ENCODE data around the gene SLC39A11. TPM values are rescaled to one million over a fixed set of nuclear protein-coding genes. Genes with fewer than 3 reads are reported as not detected.

SLC39A11 gene
- total and polyA plus RNA-seq, 2 of the 13 experiments (the other 11 are each of a cell fraction or from before 2014, with no cell fraction given): 17.2 to 31.5 TPM

DNA sequence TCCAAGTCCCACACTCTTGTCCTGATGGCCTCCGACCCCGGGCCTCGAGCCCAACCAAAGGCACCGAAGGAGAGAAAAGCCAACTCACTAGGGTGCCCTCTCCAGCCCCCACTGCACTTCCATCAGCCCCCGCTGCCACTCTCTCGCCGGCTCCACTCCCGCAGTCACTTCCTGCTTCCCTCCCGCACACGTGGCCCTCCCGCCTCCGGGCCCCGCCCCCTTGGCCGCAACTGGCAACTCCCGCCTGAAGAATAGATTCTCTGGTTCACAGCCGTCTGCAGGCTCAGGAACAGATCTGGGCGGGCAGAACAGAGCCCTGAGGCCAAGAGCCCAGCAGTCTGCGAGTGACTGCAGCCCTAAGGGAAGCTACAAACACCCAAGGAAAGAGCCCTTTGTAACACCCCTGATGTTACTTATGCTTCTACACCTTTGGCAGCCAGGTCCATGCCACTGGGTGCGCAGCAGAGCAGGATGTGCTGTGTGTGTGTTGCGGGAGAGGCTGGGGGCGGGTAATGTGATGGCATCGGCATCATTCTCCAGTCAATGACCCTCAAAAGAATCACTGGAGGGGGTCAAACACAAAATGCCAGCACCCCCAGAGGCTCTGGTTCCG, at the start of gene SLC39A11 (continued):
- TF ChIP-seq, protein P1, sequence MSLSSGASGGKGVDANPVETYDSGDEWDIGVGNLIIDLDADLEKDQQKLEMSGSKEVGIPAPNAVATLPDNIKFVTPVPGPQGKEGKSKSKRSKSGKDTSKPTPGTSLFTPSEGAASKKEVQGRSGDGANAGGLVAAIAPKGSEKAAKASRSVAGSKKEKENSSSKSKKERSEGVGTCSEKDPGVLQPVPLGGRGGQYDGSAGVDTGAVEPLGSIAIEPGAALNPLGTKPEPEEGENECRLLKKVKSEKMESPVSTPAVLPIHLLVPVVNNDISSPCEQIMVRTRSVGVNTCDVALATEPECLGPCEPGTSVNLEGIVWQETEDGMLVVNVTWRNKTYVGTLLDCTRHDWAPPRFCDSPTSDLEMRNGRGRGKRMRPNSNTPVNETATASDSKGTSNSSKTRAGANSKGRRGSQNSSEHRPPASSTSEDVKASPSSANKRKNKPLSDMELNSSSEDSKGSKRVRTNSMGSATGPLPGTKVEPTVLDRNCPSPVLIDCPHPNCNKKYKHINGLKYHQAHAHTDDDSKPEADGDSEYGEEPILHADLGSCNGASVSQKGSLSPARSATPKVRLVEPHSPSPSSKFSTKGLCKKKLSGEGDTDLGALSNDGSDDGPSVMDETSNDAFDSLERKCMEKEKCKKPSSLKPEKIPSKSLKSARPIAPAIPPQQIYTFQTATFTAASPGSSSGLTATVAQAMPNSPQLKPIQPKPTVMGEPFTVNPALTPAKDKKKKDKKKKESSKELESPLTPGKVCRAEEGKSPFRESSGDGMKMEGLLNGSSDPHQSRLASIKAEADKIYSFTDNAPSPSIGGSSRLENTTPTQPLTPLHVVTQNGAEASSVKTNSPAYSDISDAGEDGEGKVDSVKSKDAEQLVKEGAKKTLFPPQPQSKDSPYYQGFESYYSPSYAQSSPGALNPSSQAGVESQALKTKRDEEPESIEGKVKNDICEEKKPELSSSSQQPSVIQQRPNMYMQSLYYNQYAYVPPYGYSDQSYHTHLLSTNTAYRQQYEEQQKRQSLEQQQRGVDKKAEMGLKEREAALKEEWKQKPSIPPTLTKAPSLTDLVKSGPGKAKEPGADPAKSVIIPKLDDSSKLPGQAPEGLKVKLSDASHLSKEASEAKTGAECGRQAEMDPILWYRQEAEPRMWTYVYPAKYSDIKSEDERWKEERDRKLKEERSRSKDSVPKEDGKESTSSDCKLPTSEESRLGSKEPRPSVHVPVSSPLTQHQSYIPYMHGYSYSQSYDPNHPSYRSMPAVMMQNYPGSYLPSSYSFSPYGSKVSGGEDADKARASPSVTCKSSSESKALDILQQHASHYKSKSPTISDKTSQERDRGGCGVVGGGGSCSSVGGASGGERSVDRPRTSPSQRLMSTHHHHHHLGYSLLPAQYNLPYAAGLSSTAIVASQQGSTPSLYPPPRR (CRISPR knock-in tag; IDR thresholded peaks at IDR 0.05; ENCODE audit: borderline replicate concordance): peak; percentile 76; the same call in 1 of the 2 replicates
- TF ChIP-seq RBFOX2 (IDR thresholded peaks at IDR 0.05; ENCODE audit: low read depth, low read length) (peak; percentile 83), AKAP8 (CRISPR knock-in tag; IDR thresholded peaks at IDR 0.05) (no peak), ZNF850 (CRISPR knock-in tag; conservative IDR thresholded peaks at IDR 0.05) (no peak), ZNF83 (CRISPR knock-in tag; IDR thresholded peaks at IDR 0.05; ENCODE audit: borderline replicate concordance) (no peak; the same call in 1 of the 2 replicates), NBN (conservative IDR thresholded peaks at IDR 0.05) (no peak), SOX6 (IDR thresholded peaks at IDR 0.05) (no peak), SOX6 (CRISPR knock-in tag; IDR thresholded peaks at IDR 0.05) (peak; percentile 83), CENPT (CRISPR knock-in tag; IDR thresholded peaks at IDR 0.05; ENCODE audit: low read depth) (no peak; the same call in 1 of the 2 replicates), ZNF382 (CRISPR knock-in tag; IDR thresholded peaks at IDR 0.05; ENCODE audit: borderline replicate concordance) (no peak), TSC22D2 (CRISPR knock-in tag; IDR thresholded peaks at IDR 0.05; ENCODE audit: borderline replicate concordance) (no peak), ZFP90 (CRISPR knock-in tag; IDR thresholded peaks at IDR 0.05; ENCODE audit: borderline replicate concordance) (peak; percentile 63; the same call in 1 of the 2 replicates)
- TF ChIP-seq, protein P2, sequence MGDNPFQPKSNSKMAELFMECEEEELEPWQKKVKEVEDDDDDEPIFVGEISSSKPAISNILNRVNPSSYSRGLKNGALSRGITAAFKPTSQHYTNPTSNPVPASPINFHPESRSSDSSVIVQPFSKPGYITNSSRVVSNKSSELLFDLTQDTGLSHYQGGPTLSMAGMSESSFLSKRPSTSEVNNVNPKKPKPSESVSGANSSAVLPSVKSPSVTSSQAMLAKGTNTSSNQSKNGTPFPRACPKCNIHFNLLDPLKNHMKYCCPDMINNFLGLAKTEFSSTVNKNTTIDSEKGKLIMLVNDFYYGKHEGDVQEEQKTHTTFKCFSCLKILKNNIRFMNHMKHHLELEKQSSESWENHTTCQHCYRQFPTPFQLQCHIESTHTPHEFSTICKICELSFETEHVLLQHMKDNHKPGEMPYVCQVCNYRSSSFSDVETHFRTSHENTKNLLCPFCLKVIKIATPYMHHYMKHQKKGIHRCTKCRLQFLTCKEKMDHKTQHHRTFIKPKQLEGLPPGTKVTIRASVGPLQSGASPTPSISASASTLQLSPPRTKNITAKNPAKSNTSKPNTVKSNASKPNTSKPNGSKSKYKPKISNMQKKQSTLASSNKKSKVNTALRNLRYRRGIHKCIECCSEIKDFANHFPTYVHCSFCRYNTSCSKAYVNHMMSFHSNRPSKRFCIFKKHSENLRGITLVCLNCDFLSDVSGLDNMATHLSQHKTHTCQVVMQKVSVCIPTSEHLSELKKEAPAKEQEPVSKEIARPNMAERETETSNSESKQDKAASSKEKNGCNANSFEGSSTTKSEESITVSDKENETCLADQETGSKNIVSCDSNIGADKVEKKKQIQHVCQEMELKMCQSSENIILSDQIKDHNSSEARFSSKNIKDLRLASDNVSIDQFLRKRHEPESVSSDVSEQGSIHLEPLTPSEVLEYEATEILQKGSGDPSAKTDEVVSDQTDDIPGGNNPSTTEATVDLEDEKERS (CRISPR knock-in tag; IDR thresholded peaks at IDR 0.05): peak; percentile 81; the same call in 1 of the 2 replicates
- TF ChIP-seq, protein P3, sequence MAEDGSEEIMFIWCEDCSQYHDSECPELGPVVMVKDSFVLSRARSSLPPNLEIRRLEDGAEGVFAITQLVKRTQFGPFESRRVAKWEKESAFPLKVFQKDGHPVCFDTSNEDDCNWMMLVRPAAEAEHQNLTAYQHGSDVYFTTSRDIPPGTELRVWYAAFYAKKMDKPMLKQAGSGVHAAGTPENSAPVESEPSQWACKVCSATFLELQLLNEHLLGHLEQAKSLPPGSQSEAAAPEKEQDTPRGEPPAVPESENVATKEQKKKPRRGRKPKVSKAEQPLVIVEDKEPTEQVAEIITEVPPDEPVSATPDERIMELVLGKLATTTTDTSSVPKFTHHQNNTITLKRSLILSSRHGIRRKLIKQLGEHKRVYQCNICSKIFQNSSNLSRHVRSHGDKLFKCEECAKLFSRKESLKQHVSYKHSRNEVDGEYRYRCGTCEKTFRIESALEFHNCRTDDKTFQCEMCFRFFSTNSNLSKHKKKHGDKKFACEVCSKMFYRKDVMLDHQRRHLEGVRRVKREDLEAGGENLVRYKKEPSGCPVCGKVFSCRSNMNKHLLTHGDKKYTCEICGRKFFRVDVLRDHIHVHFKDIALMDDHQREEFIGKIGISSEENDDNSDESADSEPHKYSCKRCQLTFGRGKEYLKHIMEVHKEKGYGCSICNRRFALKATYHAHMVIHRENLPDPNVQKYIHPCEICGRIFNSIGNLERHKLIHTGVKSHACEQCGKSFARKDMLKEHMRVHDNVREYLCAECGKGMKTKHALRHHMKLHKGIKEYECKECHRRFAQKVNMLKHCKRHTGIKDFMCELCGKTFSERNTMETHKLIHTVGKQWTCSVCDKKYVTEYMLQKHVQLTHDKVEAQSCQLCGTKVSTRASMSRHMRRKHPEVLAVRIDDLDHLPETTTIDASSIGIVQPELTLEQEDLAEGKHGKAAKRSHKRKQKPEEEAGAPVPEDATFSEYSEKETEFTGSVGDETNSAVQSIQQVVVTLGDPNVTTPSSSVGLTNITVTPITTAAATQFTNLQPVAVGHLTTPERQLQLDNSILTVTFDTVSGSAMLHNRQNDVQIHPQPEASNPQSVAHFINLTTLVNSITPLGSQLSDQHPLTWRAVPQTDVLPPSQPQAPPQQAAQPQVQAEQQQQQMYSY (CRISPR knock-in tag; IDR thresholded peaks at IDR 0.05): no peak

Measured in HepG2 (cell line).